HepG2 (cell line): ENCODE data around the gene AKAP12. TPM values are rescaled to one million over a fixed set of nuclear protein-coding genes. Genes with fewer than 3 reads are reported as not detected.

Experiments used
- ARNT ChIP-seq: fragments of 450-650 bp; IDR thresholded peaks from 2 replicates; pipeline ENCODE4 v1.6.1; 2017
- GABPB1 ChIP-seq: IDR thresholded peaks from 2 replicates; pipeline ENCODE4 v1.6.1; 2016; ENCODE audit warnings: mild to moderate bottlenecking, missing genetic modification reagents, moderate library complexity, missing compliant biosample characterization
- MED8 ChIP-seq: sonication (generic); formaldehyde crosslinking; IDR thresholded peaks from 2 replicates; pipeline ENCODE4 v1.8.1; 2023; ENCODE audit warnings: mild to moderate bottlenecking, missing genetic modification reagents; ENCODE audit not compliant: insufficient replicate concordance
- NCOR1 ChIP-seq: fragments of 200-600 bp; sonication (generic); IDR thresholded peaks from 2 replicates; pipeline ENCODE4 v1.7.0; 2017; ENCODE audit warnings: antibody characterized with exemption, low read length, borderline replicate concordance
- SRF ChIP-seq: IDR thresholded peaks from 2 replicates; pipeline ENCODE4 v1.6.1; 2011; ENCODE audit warnings: mild to moderate bottlenecking, low read depth, low read length, moderate library complexity
- SSRP1 ChIP-seq: IDR thresholded peaks from 2 replicates; pipeline ENCODE4 v1.6.1; 2016; ENCODE audit warnings: control low read depth
- TOE1 ChIP-seq: sonication (generic); formaldehyde crosslinking; IDR thresholded peaks from 2 replicates; pipeline ENCODE4 v1.4.0; 2020; ENCODE audit warnings: mild to moderate bottlenecking, missing genetic modification reagents
- ZNF205 ChIP-seq: IDR thresholded peaks from 2 replicates; pipeline ENCODE4 v1.6.1; 2018; ENCODE audit warnings: missing biosample characterization, missing genetic modification reagents
- ZNF562 ChIP-seq: sonication (generic); formaldehyde crosslinking; IDR thresholded peaks from 2 replicates; pipeline ENCODE4 v1.8.0; 2022; ENCODE audit warnings: missing genetic modification reagents, borderline replicate concordance
- polyA plus RNA-seq, 8 experiments: library from polyadenylated mRNA; depleted of rRNA in 3 of 8; stranded (reverse) in 7 of 8; unstranded in 1 of 8; fragments of >200 nt; fragmentation: Illumina TruSeq in 4 of 8; extraction: Trizol in 4 of 8; gene quantifications; 2 replicates each; pipeline versions ENCODE4 v1.2.1 to v1.2.3, GENCODE V29; 2011 to 2016; ENCODE audit warnings: low read depth in 4 of 8, missing spikeins in 1 of 8, mixed read lengths in 1 of 8; ENCODE audit not compliant: insufficient read depth in 1 of 8
- total RNA-seq, 5 experiments: library from RNA; depleted of rRNA; stranded (reverse); fragments of >200 nt; fragmentation: Illumina TruSeq; extraction: Trizol; gene quantifications; 2 replicates each; pipeline ENCODE4 v1.2.3, GENCODE V29; 2016; ENCODE audit warnings: low read depth in 1 of 5
- TF ChIP-seq, protein P1 (sequence below): sonication (generic); formaldehyde crosslinking; IDR thresholded peaks from 2 replicates; pipeline ENCODE4 v1.4.0; 2020; ENCODE audit warnings: missing genetic modification reagents, borderline replicate concordance
- TF ChIP-seq, protein P2 (sequence below): sonication (generic); formaldehyde crosslinking; IDR thresholded peaks from 2 replicates; pipeline ENCODE4 v1.5.0; 2020; ENCODE audit warnings: mild to moderate bottlenecking, missing genetic modification reagents, moderate library complexity
- TF ChIP-seq, protein P3 (sequence below): IDR thresholded peaks from 2 replicates; pipeline ENCODE4 v1.6.1; 2016; ENCODE audit warnings: low read depth, borderline replicate concordance
- TF ChIP-seq, protein P4 (sequence below): sonication (generic); formaldehyde crosslinking; IDR thresholded peaks from 2 replicates; pipeline ENCODE4 v1.4.0; 2020; ENCODE audit warnings: missing genetic modification reagents
- TF ChIP-seq, protein P5 (sequence below): sonication (generic); formaldehyde crosslinking; IDR thresholded peaks from 2 replicates; pipeline ENCODE4 v1.4.0; 2020; ENCODE audit warnings: missing genetic modification reagents

Gene AKAP12
- total and polyA plus RNA-seq, 2 of the 13 experiments (the other 11 are each of a cell fraction or from before 2014, with no cell fraction given), result 10.6 to 19.0 TPM

DNA sequence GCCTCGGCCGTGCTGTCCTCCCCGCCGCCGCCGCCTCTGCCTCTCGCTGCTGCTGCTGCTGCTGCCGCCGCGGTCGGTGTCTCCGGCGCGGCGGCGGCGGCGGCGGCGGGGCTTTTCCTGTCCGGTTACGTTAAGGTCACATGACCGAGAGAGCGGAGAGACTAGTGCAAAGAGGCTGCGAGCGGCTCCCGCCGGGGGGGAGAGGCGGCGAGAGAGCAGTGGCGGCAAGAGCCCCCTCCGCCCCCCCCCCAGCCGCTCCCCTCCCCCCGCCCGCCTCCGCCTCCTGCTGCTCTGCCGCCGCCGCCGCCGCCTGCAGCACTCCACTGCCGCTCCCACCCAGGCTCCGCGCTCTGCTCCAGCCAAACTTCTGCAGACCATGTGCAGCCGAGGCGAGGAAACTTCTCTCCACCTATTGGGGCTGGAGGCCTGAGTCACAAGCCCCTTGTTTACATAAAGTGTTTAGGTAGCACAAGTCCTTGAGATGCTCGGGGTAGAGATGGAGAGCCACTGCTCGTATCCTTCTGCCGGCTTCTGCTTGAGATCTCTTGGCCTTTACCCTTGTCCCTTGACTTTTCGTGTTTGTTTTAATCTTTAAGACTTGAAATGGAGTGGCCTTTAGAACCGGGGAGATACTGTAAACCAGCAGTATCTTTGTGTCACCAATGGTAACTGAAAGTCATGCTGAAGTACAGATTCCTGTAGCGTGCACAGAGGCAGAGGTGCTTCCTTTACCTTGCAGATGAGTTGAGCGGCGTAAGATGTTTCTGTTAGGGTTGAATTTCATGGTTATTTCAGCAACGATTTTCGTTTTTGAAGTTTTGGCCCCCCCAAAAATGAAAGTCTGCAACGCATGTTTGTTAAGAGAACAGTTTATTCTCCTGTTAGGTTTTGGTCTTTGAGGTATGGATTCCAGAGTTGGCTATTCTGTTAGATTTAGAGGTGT lies 152.0 kb downstream of the AKAP12 start, which contains the start of gene ZBTB2 (continued):
- TF ChIP-seq, protein P1, sequence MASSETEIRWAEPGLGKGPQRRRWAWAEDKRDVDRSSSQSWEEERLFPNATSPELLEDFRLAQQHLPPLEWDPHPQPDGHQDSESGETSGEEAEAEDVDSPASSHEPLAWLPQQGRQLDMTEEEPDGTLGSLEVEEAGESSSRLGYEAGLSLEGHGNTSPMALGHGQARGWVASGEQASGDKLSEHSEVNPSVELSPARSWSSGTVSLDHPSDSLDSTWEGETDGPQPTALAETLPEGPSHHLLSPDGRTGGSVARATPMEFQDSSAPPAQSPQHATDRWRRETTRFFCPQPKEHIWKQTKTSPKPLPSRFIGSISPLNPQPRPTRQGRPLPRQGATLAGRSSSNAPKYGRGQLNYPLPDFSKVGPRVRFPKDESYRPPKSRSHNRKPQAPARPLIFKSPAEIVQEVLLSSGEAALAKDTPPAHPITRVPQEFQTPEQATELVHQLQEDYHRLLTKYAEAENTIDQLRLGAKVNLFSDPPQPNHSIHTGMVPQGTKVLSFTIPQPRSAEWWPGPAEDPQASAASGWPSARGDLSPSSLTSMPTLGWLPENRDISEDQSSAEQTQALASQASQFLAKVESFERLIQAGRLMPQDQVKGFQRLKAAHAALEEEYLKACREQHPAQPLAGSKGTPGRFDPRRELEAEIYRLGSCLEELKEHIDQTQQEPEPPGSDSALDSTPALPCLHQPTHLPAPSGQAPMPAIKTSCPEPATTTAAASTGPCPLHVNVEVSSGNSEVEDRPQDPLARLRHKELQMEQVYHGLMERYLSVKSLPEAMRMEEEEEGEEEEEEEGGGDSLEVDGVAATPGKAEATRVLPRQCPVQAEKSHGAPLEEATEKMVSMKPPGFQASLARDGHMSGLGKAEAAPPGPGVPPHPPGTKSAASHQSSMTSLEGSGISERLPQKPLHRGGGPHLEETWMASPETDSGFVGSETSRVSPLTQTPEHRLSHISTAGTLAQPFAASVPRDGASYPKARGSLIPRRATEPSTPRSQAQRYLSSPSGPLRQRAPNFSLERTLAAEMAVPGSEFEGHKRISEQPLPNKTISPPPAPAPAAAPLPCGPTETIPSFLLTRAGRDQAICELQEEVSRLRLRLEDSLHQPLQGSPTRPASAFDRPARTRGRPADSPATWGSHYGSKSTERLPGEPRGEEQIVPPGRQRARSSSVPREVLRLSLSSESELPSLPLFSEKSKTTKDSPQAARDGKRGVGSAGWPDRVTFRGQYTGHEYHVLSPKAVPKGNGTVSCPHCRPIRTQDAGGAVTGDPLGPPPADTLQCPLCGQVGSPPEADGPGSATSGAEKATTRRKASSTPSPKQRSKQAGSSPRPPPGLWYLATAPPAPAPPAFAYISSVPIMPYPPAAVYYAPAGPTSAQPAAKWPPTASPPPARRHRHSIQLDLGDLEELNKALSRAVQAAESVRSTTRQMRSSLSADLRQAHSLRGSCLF (CRISPR knock-in tag), result peak; percentile 78; the same call in 1 of the 2 replicates
- TF ChIP-seq, protein P2, sequence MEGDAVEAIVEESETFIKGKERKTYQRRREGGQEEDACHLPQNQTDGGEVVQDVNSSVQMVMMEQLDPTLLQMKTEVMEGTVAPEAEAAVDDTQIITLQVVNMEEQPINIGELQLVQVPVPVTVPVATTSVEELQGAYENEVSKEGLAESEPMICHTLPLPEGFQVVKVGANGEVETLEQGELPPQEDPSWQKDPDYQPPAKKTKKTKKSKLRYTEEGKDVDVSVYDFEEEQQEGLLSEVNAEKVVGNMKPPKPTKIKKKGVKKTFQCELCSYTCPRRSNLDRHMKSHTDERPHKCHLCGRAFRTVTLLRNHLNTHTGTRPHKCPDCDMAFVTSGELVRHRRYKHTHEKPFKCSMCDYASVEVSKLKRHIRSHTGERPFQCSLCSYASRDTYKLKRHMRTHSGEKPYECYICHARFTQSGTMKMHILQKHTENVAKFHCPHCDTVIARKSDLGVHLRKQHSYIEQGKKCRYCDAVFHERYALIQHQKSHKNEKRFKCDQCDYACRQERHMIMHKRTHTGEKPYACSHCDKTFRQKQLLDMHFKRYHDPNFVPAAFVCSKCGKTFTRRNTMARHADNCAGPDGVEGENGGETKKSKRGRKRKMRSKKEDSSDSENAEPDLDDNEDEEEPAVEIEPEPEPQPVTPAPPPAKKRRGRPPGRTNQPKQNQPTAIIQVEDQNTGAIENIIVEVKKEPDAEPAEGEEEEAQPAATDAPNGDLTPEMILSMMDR (CRISPR knock-in tag), result no peak
- TF ChIP-seq SRF, result no peak
- TF ChIP-seq TOE1 (CRISPR knock-in tag), result no peak
- no peak for TF ChIP-seq GABPB1
- TF ChIP-seq, protein P3, sequence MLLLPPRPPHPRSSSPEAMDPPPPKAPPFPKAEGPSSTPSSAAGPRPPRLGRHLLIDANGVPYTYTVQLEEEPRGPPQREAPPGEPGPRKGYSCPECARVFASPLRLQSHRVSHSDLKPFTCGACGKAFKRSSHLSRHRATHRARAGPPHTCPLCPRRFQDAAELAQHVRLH (CRISPR knock-in tag), result no peak; the same call in 1 of the 2 replicates
- TF ChIP-seq NCOR1, result no peak
- no peak for TF ChIP-seq SSRP1 (CRISPR knock-in tag)
- TF ChIP-seq, protein P4, sequence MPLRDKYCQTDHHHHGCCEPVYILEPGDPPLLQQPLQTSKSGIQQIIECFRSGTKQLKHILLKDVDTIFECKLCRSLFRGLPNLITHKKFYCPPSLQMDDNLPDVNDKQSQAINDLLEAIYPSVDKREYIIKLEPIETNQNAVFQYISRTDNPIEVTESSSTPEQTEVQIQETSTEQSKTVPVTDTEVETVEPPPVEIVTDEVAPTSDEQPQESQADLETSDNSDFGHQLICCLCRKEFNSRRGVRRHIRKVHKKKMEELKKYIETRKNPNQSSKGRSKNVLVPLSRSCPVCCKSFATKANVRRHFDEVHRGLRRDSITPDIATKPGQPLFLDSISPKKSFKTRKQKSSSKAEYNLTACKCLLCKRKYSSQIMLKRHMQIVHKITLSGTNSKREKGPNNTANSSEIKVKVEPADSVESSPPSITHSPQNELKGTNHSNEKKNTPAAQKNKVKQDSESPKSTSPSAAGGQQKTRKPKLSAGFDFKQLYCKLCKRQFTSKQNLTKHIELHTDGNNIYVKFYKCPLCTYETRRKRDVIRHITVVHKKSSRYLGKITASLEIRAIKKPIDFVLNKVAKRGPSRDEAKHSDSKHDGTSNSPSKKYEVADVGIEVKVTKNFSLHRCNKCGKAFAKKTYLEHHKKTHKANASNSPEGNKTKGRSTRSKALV, result 0 out of 2 replicates have a peak, but pooled peaks have one; percentile 52
- TF ChIP-seq MED8 (CRISPR knock-in tag), result no peak
- TF ChIP-seq, protein P5, sequence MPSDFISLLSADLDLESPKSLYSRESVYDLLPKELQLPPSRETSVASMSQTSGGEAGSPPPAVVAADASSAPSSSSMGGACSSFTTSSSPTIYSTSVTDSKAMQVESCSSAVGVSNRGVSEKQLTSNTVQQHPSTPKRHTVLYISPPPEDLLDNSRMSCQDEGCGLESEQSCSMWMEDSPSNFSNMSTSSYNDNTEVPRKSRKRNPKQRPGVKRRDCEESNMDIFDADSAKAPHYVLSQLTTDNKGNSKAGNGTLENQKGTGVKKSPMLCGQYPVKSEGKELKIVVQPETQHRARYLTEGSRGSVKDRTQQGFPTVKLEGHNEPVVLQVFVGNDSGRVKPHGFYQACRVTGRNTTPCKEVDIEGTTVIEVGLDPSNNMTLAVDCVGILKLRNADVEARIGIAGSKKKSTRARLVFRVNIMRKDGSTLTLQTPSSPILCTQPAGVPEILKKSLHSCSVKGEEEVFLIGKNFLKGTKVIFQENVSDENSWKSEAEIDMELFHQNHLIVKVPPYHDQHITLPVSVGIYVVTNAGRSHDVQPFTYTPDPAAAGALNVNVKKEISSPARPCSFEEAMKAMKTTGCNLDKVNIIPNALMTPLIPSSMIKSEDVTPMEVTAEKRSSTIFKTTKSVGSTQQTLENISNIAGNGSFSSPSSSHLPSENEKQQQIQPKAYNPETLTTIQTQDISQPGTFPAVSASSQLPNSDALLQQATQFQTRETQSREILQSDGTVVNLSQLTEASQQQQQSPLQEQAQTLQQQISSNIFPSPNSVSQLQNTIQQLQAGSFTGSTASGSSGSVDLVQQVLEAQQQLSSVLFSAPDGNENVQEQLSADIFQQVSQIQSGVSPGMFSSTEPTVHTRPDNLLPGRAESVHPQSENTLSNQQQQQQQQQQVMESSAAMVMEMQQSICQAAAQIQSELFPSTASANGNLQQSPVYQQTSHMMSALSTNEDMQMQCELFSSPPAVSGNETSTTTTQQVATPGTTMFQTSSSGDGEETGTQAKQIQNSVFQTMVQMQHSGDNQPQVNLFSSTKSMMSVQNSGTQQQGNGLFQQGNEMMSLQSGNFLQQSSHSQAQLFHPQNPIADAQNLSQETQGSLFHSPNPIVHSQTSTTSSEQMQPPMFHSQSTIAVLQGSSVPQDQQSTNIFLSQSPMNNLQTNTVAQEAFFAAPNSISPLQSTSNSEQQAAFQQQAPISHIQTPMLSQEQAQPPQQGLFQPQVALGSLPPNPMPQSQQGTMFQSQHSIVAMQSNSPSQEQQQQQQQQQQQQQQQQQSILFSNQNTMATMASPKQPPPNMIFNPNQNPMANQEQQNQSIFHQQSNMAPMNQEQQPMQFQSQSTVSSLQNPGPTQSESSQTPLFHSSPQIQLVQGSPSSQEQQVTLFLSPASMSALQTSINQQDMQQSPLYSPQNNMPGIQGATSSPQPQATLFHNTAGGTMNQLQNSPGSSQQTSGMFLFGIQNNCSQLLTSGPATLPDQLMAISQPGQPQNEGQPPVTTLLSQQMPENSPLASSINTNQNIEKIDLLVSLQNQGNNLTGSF (CRISPR knock-in tag), result no peak
- TF ChIP-seq ZNF562 (CRISPR knock-in tag), result no peak
- no peak for TF ChIP-seq ZNF205
- TF ChIP-seq ARNT, result no peak
